Measurements from ENCODE around the gene SYTL4.

DNA sequence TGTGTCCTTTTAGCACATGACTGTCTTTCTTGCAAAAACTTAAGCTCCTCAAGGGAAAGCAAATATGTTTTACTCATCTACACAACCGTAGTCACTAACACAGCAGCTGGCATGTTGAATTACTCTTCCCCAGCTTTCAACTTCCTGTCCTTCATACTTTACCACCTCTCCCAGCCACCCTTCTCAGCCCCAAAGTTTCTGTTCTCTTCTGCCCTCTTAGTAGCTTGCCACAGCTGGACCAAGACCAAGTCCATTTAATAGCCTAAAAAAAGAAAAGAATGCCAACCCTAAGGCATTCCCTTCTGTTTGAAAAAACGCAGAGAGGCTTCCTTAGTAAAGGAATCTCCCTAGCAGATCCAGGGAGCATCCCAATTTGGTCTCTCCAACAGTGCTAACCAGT, 51.2 kb downstream of the SYTL4 start:
- TF ChIP-seq, protein P1, sequence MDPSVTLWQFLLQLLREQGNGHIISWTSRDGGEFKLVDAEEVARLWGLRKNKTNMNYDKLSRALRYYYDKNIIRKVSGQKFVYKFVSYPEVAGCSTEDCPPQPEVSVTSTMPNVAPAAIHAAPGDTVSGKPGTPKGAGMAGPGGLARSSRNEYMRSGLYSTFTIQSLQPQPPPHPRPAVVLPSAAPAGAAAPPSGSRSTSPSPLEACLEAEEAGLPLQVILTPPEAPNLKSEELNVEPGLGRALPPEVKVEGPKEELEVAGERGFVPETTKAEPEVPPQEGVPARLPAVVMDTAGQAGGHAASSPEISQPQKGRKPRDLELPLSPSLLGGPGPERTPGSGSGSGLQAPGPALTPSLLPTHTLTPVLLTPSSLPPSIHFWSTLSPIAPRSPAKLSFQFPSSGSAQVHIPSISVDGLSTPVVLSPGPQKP (IDR thresholded peaks at IDR 0.05; ENCODE audit: low read depth, low read length): no peak
- TF ChIP-seq, protein P2, sequence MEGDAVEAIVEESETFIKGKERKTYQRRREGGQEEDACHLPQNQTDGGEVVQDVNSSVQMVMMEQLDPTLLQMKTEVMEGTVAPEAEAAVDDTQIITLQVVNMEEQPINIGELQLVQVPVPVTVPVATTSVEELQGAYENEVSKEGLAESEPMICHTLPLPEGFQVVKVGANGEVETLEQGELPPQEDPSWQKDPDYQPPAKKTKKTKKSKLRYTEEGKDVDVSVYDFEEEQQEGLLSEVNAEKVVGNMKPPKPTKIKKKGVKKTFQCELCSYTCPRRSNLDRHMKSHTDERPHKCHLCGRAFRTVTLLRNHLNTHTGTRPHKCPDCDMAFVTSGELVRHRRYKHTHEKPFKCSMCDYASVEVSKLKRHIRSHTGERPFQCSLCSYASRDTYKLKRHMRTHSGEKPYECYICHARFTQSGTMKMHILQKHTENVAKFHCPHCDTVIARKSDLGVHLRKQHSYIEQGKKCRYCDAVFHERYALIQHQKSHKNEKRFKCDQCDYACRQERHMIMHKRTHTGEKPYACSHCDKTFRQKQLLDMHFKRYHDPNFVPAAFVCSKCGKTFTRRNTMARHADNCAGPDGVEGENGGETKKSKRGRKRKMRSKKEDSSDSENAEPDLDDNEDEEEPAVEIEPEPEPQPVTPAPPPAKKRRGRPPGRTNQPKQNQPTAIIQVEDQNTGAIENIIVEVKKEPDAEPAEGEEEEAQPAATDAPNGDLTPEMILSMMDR (IDR thresholded peaks at IDR 0.05): no peak
- TF ChIP-seq FOSL2 (IDR thresholded peaks at IDR 0.05) (no peak), FOSL2 (CRISPR knock-in tag; IDR thresholded peaks at IDR 0.05) (no peak), JUN (IDR thresholded peaks at IDR 0.05) (no peak), CEBPB (IDR thresholded peaks at IDR 0.05) (no peak), TP53 (CRISPR knock-in tag; IDR thresholded peaks at IDR 0.05) (no peak)
- TF ChIP-seq, protein P3, sequence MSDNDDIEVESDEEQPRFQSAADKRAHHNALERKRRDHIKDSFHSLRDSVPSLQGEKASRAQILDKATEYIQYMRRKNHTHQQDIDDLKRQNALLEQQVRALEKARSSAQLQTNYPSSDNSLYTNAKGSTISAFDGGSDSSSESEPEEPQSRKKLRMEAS (IDR thresholded peaks at IDR 0.05): no peak
